ENCODE measurements around the gene CADPS2. TPM values are rescaled to one million over a fixed set of nuclear protein-coding genes. Genes with fewer than 3 reads are reported as not detected.
A peak's percentile ranks its signal among the peaks of the same experiment; 100 is the strongest.

The CADPS2 gene
- total RNA-seq, 4 donors from 2014 or later: 2.2 to 9.2 (median 5.7) TPM

- intact Hi-C loops (cut with DNase I): no loop called here
- Histone ChIP-seq H3K27me3 (no peaks in the 10 kb centered on the region), H3K4me1 (no peaks in the 10 kb centered on the region), H3K4me3 (no peak overlapping the region), H3K36me3 (no peaks in the 10 kb centered on the region), H3K9me3 (no peaks in the 10 kb centered on the region), H3K27ac (no peak overlapping the region)
- 53 to 57% methylated on average over 3 of the region's 3 CpGs for WGBS, 2 donors
- TF ChIP-seq POLR2A (IDR thresholded peaks at IDR 0.05) (no peak), CTCF (IDR thresholded peaks at IDR 0.05) (no peak)
- no peak for DNase-seq
These were observed 27.9 kb downstream of the CADPS2 start for GRCh38 chr7:122858320-122858719.

- H3K27ac ChIP-seq: no peak overlapping the region
- no peak for DNase-seq
- H3K9me3 ChIP-seq: no peaks in the 10 kb centered on the region
- intact Hi-C loops (cut with DNase I): no loop called here
- no peaks in the 10 kb centered on the region for H3K27me3 ChIP-seq
- no peaks in the 10 kb centered on the region for H3K4me1 ChIP-seq
- TF ChIP-seq CTCF (IDR thresholded peaks at IDR 0.05): no peak
- TF ChIP-seq POLR2A (IDR thresholded peaks at IDR 0.05): no peak
- no peak overlapping the region for H3K4me3 ChIP-seq
- no peaks in the 10 kb centered on the region for H3K36me3 ChIP-seq
These were observed 35.7 kb downstream of the CADPS2 start for GRCh38 chr7:122850528-122850927.

- Histone ChIP-seq H3K9me3 (no peaks in the 10 kb centered on the region), H3K36me3 (no peaks in the 10 kb centered on the region), H3K4me1 (no peaks in the 10 kb centered on the region), H3K27ac (no peak overlapping the region), H3K4me3 (no peak overlapping the region), H3K27me3 (no peaks in the 10 kb centered on the region)
- DNase-seq: no peak
- no peak for TF ChIP-seq CTCF (IDR thresholded peaks at IDR 0.05)
- TF ChIP-seq POLR2A (IDR thresholded peaks at IDR 0.05): no peak
- no CpG with 5 or more reads among the region's 3 CpGs for WGBS, 2 donors
- intact Hi-C loops (cut with DNase I): no loop called here
These were observed 36.3 kb downstream of the CADPS2 start for GRCh38 chr7:122849957-122850328.

GRCh38 chr7:122849322-122849956, 36.8 kb downstream of the CADPS2 start:
- Histone ChIP-seq H3K27ac (no peak overlapping the region), H3K4me1 (no peaks in the 10 kb centered on the region), H3K27me3 (no peaks in the 10 kb centered on the region), H3K4me3 (no peak overlapping the region), H3K36me3 (no peaks in the 10 kb centered on the region), H3K9me3 (no peaks in the 10 kb centered on the region)
- WGBS, 2 donors: 66 to 80% methylated on average over 4 of the region's 4 CpGs
- intact Hi-C loops (cut with DNase I): no loop called here
- no peak for TF ChIP-seq POLR2A (IDR thresholded peaks at IDR 0.05)
- TF ChIP-seq CTCF (IDR thresholded peaks at IDR 0.05): no peak
- no peak for DNase-seq

GRCh38 chr7:122847871-122848473, 38.3 kb downstream of the CADPS2 start:
- H3K9me3 ChIP-seq: no peaks in the 10 kb centered on the region
- no peaks in the 10 kb centered on the region for H3K4me1 ChIP-seq
- peak overlapping the region in 1 of 4 donors; percentile 11 for H3K27ac ChIP-seq
- TF ChIP-seq POLR2A (IDR thresholded peaks at IDR 0.05) (no peak), CTCF (IDR thresholded peaks at IDR 0.05) (no peak)
- WGBS, 2 donors: 65 to 74% methylated on average over 3 of the region's 3 CpGs
- H3K36me3 ChIP-seq: no peaks in the 10 kb centered on the region
- H3K4me3 ChIP-seq: no peak overlapping the region
- H3K27me3 ChIP-seq: no peaks in the 10 kb centered on the region
- no peak for DNase-seq
- intact Hi-C loops (cut with DNase I): no loop called here
